ENCODE results near the gene PHETA1. TPM values are rescaled to one million over a fixed set of nuclear protein-coding genes. Genes with fewer than 3 reads are reported as not detected.

Gene PHETA1
- total RNA-seq, 1 donor from 2014 or later = 18.2 TPM

DNA sequence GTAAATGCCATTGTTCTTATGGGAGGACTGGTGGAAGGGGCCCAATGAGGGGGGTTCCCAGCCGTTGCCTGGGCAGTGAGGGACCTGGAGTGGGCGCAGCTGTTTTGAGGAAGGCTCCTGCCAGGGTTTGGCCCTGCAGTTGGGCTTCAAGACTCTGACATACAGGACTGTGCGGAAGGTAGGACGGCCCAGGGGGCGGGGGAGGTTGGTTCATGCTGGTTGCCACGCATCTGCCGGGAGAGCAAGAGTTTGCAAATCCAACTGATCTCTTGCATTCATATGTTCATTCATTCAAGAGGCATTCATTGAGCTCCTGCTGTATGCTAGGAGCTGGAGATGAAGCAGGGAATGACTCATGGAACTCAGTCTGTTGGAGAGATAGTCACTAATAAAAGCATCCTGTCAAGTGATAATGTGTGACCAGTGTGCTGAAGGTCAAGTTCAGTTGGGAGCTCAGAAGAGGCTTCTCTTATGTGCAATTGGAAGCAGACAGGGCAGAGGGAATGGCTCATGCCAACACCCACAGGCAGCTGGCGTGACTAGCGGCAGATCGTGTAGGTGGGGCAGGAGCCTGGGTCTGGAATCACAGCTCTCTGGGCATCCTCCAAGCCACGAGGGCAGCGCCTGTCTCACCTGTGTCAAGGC lies 44.7 kb upstream of the PHETA1 start:
- Mint-ChIP-seq H3K27ac (no peak overlapping the region), H3K4me3 (no peak overlapping the region), H3K36me3 (no peaks in the 10 kb centered on the region), H3K27me3 (ENCODE audit: low read depth) (no peaks in the 10 kb centered on the region), H3K4me1 (no peaks in the 10 kb centered on the region), H3K9me3 (no peaks in the 10 kb centered on the region)
- TF ChIP-seq, protein P1, sequence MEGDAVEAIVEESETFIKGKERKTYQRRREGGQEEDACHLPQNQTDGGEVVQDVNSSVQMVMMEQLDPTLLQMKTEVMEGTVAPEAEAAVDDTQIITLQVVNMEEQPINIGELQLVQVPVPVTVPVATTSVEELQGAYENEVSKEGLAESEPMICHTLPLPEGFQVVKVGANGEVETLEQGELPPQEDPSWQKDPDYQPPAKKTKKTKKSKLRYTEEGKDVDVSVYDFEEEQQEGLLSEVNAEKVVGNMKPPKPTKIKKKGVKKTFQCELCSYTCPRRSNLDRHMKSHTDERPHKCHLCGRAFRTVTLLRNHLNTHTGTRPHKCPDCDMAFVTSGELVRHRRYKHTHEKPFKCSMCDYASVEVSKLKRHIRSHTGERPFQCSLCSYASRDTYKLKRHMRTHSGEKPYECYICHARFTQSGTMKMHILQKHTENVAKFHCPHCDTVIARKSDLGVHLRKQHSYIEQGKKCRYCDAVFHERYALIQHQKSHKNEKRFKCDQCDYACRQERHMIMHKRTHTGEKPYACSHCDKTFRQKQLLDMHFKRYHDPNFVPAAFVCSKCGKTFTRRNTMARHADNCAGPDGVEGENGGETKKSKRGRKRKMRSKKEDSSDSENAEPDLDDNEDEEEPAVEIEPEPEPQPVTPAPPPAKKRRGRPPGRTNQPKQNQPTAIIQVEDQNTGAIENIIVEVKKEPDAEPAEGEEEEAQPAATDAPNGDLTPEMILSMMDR (IDR thresholded peaks at IDR 0.05; ENCODE audit: unreplicated experiment) = no peak
- DNase-seq (ENCODE audit: low spot score in 2 of 2, unreplicated experiment in 2 of 2) = no peak

DNA sequence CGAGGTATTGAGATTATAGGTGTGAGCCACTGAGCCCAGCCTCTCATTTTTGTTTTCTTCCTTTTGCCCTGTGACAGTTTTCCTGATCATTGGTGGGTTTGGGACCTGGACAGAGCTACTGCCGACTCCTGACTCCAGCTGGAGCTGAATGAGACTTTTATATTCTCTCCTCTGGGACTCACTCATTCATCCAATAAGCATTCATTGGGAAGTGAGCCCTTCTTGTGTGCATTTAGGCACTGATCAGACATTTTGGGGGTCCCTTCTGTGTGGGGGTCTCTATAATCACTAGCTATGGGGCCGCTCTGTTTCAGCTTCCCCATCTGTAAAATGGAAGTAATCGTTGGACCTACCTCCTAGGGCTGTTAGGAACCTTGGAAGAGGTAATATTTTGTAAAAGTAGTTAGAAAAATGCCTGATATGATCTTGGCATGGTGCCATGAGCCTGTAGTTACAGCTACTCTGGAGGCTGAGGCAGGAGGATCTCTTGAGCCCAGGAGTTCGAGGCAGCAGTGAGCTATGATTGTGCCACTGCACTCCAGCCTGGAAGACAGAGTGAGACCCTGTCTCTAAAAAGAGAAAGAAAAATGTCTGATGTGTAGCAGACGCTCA lies 44.0 kb upstream of the PHETA1 start:
- no peaks in the 10 kb centered on the region for H3K36me3 Mint-ChIP-seq
- no peaks in the 10 kb centered on the region for H3K9me3 Mint-ChIP-seq
- H3K27ac Mint-ChIP-seq = no peak overlapping the region
- TF ChIP-seq, protein P1 (IDR thresholded peaks at IDR 0.05; ENCODE audit: unreplicated experiment) = no peak
- H3K4me3 Mint-ChIP-seq = no peak overlapping the region
- peaks cover 2% of the 10 kb centered on the region for H3K27me3 Mint-ChIP-seq (ENCODE audit: low read depth)
- DNase-seq (ENCODE audit: low spot score in 2 of 2, unreplicated experiment in 2 of 2) = no peak
- H3K4me1 Mint-ChIP-seq = no peaks in the 10 kb centered on the region

DNA sequence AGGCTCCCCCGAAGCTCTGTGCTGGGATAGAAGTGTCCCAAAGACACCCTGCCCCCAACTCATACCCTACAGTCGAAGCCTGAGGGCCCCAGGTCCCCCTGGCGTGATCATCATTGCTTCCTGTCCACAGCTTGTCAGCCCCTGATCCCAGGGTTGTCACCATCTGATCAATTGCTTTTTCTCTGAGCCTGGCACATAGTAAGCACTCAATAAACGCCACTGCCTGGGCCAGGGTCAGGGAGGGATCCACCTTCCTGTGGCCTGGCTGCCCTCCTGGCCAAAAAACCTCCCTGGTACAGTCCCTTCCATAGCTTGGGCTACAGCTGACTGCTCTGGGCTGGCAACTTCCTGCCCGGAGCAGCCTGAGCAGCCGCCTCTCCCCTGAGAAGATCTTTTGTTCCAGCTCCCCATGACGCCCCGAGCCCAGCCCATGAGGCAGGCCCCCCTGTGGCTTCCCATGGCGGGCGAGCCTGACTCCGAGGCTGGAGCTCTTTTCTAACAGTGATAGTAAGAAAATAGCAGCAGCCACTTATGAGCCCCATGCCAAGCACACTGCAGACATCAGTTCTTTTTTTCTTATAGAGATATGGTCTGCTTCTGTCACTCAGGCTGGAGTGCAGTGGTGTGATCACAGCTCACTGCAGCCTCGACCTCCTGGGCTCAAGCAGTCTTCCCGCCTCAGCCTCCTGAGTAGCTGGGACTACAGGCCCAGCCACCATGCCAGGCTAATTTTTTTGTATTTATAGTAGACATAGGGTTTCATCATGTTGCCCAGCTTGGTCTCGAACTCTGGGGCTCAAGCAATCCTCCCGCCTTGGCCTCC lies 43.3 kb upstream of the PHETA1 start:
- TF ChIP-seq, protein P1 (IDR thresholded peaks at IDR 0.05; ENCODE audit: unreplicated experiment) = no peak
- Mint-ChIP-seq H3K4me1 (no peaks in the 10 kb centered on the region), H3K27me3 (ENCODE audit: low read depth) (peaks cover 2% of the 10 kb centered on the region), H3K27ac (peak overlapping the region; percentile 1), H3K36me3 (no peaks in the 10 kb centered on the region), H3K4me3 (no peak overlapping the region), H3K9me3 (no peaks in the 10 kb centered on the region)
- DNase-seq (ENCODE audit: low spot score in 2 of 2, unreplicated experiment in 2 of 2) = no peak

DNA sequence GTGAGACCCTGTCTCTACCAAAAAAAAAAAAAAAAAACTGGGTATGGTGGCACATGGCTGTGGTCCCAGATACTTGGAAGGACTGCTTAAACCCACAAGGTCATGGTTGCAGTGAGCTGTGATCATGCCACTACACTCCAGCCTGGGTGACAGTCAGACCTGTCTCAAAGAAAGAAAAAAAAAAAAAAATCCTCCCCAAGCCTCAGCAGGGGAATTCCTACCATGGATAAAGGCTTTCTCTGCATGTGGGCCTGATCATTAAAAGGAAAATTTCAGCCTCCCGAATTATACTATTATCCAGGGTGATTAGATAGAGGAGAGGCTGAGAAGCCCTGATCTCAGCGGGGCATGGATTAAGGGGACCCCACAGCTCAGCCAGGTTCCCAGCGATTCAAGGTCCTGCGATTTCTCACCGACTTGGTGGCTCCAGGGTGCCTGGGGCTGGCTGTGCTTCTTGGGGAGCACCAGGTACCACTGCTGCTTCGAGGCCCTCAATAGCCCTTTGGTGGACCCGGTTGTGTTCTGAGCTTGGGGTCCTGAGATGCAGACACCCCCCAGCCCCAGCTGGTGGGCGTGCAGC lies 42.4 kb upstream of the PHETA1 start:
- Mint-ChIP-seq H3K4me1 (peaks cover 6% of the 10 kb centered on the region), H3K27ac (no peak overlapping the region), H3K4me3 (no peak overlapping the region), H3K9me3 (no peaks in the 10 kb centered on the region), H3K36me3 (no peaks in the 10 kb centered on the region), H3K27me3 (ENCODE audit: low read depth) (peaks cover 10% of the 10 kb centered on the region)
- TF ChIP-seq, protein P1 (IDR thresholded peaks at IDR 0.05; ENCODE audit: unreplicated experiment) = no peak
- DNase-seq (ENCODE audit: low spot score in 2 of 2, unreplicated experiment in 2 of 2) = no peak

DNA sequence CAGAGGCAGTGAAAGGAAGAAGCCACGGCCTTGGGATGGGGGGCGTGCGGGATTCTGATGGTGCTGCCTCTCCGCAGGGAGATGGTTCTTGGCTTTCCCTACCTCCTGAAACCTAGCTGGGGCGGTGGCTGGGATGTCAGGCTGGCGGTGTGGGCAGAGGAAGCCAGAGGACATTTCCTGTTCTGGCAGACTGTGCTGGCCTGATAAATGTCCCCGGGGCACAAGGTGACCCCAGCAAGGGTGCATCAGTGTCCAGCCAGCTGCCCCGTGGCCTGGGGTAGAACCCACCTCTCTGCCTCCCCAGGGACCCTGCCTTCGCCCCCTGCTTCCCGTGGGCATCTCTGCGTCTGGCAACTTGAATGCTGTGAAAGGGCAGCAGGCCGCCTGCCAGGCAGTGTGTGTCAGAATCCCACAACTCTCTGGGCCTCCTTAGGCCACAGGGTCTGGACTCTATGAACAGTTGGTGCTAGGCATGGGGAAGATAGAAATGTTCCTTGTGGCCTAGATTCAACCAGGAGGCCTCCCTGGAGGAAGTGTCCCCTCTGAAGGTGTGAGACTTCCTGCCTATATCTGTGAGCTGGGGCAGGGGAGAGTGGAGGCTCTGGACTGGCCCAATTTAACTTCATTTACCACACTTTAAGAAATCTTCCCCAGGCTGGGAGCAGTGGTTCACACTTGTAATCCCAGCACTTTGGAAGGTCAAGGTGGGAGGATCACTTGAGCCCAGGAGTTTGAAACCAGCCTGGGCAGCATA lies 41.7 kb upstream of the PHETA1 start:
- DNase-seq (ENCODE audit: low spot score in 2 of 2, unreplicated experiment in 2 of 2) = no peak
- Mint-ChIP-seq H3K4me1 (peaks cover 8% of the 10 kb centered on the region), H3K27me3 (ENCODE audit: low read depth) (peaks cover 12% of the 10 kb centered on the region), H3K36me3 (no peaks in the 10 kb centered on the region), H3K9me3 (no peaks in the 10 kb centered on the region), H3K4me3 (no peak overlapping the region), H3K27ac (no peak overlapping the region)
- TF ChIP-seq, protein P1 (IDR thresholded peaks at IDR 0.05; ENCODE audit: unreplicated experiment) = no peak

Measured in mesothelial cell of epicardium (in vitro differentiated cells).